ENCODE results near the gene TMC8. TPM values are rescaled to one million over a fixed set of nuclear protein-coding genes. Genes with fewer than 3 reads are reported as not detected.

TMC8 gene
- total and polyA plus RNA-seq, 2 of the 8 experiments (the other 6 are each of a cell fraction or from before 2014, with no cell fraction given): 1.00 to 2.8 TPM

GRCh38 chr17:78101112-78101511 lies 29.5 kb upstream of the TMC8 start:
- Histone ChIP-seq H3K9me3 (ENCODE audit: insufficient read depth in 2 of 2, low read depth in 1 of 2, low read length in 1 of 2) (peaks cover 7 to 13% of the 10 kb centered on the region in 2 experiments; a peak in 3 of 4 replicates), H3K23ac (ENCODE audit: insufficient read length) (no peak overlapping the region), H3K14ac (ENCODE audit: insufficient read length) (no peak overlapping the region), H2BK20ac (ENCODE audit: low read length) (no peak overlapping the region), H2BK120ac (replicated peaks; ENCODE audit: low read depth, low read length) (no peak overlapping the region), H3K23me2 (ENCODE audit: low read depth, low read length) (no peaks in the 10 kb centered on the region), H3K4me1 (replicated peaks in 1 of 4; ENCODE audit: control insufficient read depth in 3 of 4, insufficient read depth in 4 of 4, low read length in 3 of 4) (no peaks in the 10 kb centered on the region), H2AFZ (ENCODE audit: low read length) (no peak overlapping the region), H3K4ac (replicated peaks; ENCODE audit: insufficient read length, low read depth, low read length) (no peak overlapping the region), H3K79me2 (ENCODE audit: control insufficient read depth in 1 of 2, insufficient read depth in 2 of 2, low read length in 2 of 2) (no peaks in the 10 kb centered on the region), H2AK5ac (ENCODE audit: low read depth, low read length) (no peak overlapping the region), H4K8ac (ENCODE audit: extremely low read depth, insufficient read depth, low read length) (no peak overlapping the region), H3K18ac (ENCODE audit: extremely low read depth, low read length) (no peak overlapping the region), H3K27ac (ENCODE audit: low read depth, low read length) (no peak overlapping the region), H3K4me3 (ENCODE audit: extremely low read depth in 1 of 4, insufficient read depth in 2 of 4, low read depth in 3 of 4, low read length in 4 of 4) (no peak overlapping the region), H4K91ac (replicated peaks; ENCODE audit: insufficient read length, low read length) (no peak overlapping the region), H3K9ac (replicated peaks in 1 of 4; ENCODE audit: extremely low read depth in 1 of 4, low read depth in 3 of 4, low read length in 3 of 4) (no peak overlapping the region), H2BK15ac (ENCODE audit: low read length) (no peak overlapping the region), H3K79me1 (ENCODE audit: low read depth, low read length) (no peaks in the 10 kb centered on the region), H2BK5ac (ENCODE audit: low read depth, low read length) (no peak overlapping the region), H3K56ac (replicated peaks; ENCODE audit: insufficient read length, low read depth, low read length) (no peak overlapping the region), H4K5ac (ENCODE audit: insufficient read length, low read depth, low read length) (no peak overlapping the region), H3K27me3 (replicated peaks in 1 of 4; ENCODE audit: control insufficient read depth in 3 of 4, extremely low read depth in 1 of 4, insufficient read depth in 3 of 4, low read length in 3 of 4) (no peaks in the 10 kb centered on the region), H3K4me2 (ENCODE audit: insufficient read depth in 1 of 2, low read depth in 2 of 2, low read length in 2 of 2) (no peak overlapping the region), H2BK12ac (ENCODE audit: low read depth, low read length) (no peak overlapping the region), H4K20me1 (replicated peaks in 1 of 2; ENCODE audit: control insufficient read depth in 1 of 2, insufficient read depth in 2 of 2, low read length in 2 of 2) (no peaks in the 10 kb centered on the region), H3K36me3 (ENCODE audit: control insufficient read depth in 2 of 4, insufficient read depth in 4 of 4, low read length in 3 of 4) (peaks cover 8 to 75% (median 48%) of the 10 kb centered on the region in 4 experiments; a peak in 7 of 8 replicates)
- FAIRE-seq (no peak), DNase-seq (ENCODE audit: low read depth in 1 of 2, low spot score in 2 of 2) (no peak)
- whole genome bisulfite sequencing, 2 experiments (ENCODE audit: extremely low coverage in 1 of 2, insufficient coverage in 1 of 2, insufficient read length in 1 of 2, insufficient replicate concordance in 2 of 2, low coverage in 1 of 2, low lambda C conversion rate in 2 of 2, missing lambda C conversion rate in 1 of 2): 93% methylated on average over 5 of the region's 5 CpGs; no CpG with 5 or more reads in 1 of the 2 experiments
- ChIA-PET POLR2A (ENCODE audit: partially characterized antibody) (interaction anchor here (1.5 kb wide), 1 partner anchor 7 kb away, joined by 3 read pairs; no protein-coding TSS in a partner anchor), CTCF (ENCODE audit: partially characterized antibody) (interaction anchor here (2.2 kb wide), 1 partner anchor 12 kb away, joined by 7 read pairs; no protein-coding TSS in a partner anchor)
- TF ChIP-seq CTCF (IDR thresholded peaks at IDR 0.05; ENCODE audit: control extremely low read depth in 1 of 3, insufficient read depth in 1 of 3, low read depth in 1 of 3, low read length in 3 of 3) (no peak), BACH1 (IDR thresholded peaks at IDR 0.05; ENCODE audit: low read length) (no peak), SP4 (IDR thresholded peaks at IDR 0.05; ENCODE audit: low read length) (no peak), HDAC6 (IDR thresholded peaks at IDR 0.05; ENCODE audit: low read depth, low read length) (no peak), MAX (IDR thresholded peaks at IDR 0.05) (no peak), TAF1 (IDR thresholded peaks at IDR 0.05; ENCODE audit: low read depth, low read length) (no peak)

All from H1 (cell line).